GM12878 (cell line): ENCODE data around the gene ARHGEF37. TPM values are rescaled to one million over a fixed set of nuclear protein-coding genes. Genes with fewer than 3 reads are reported as not detected.

Experiments used
- ATF7 ChIP-seq: fragments of 450-650 bp; IDR thresholded peaks from 2 replicates; pipeline ENCODE4 v1.6.1; 2016; ENCODE audit warnings: low read depth, mild to moderate bottlenecking
- BCL11A ChIP-seq: IDR thresholded peaks from 2 replicates; pipeline ENCODE4 v1.6.1; 2011; ENCODE audit warnings: low read depth, low read length
- BMI1 ChIP-seq: fragments of 450-650 bp; IDR thresholded peaks from 2 replicates; pipeline ENCODE4 v1.6.1; 2016; ENCODE audit warnings: mild to moderate bottlenecking, moderate library complexity, borderline replicate concordance
- CHD1 ChIP-seq: IDR thresholded peaks from 2 replicates; pipeline ENCODE4 v1.6.1; 2012; ENCODE audit warnings: low read depth, low read length, improper control_type of control experiment
- CHD2 ChIP-seq: IDR thresholded peaks from 2 replicates; pipeline ENCODE4 v1.6.1; 2011; ENCODE audit warnings: low read depth, low read length, improper control_type of control experiment, borderline replicate concordance
- CHD4 ChIP-seq: fragments of 200-600 bp; sonication (generic); IDR thresholded peaks from 2 replicates; pipeline ENCODE4 v1.6.1; 2016; ENCODE audit warnings: mild to moderate bottlenecking
- EED ChIP-seq: sonication (generic); IDR thresholded peaks from 2 replicates; pipeline ENCODE4 v1.6.1; 2016; ENCODE audit warnings: antibody characterized with exemption, low read depth
- FOS ChIP-seq: IDR thresholded peaks from 3 replicates; pipeline ENCODE4 v1.6.1; 2011; ENCODE audit warnings: borderline replicate concordance; ENCODE audit not compliant: insufficient read length; ENCODE audit errors: extremely low read depth
- MEF2B ChIP-seq: fragments of 450-650 bp; IDR thresholded peaks from 2 replicates; pipeline ENCODE4 v1.6.1; 2018; ENCODE audit warnings: mild to moderate bottlenecking, moderate library complexity; ENCODE audit not compliant: partially characterized antibody, poor library complexity, severe bottlenecking
- MTA2 ChIP-seq: fragments of 450-650 bp; IDR thresholded peaks from 2 replicates; pipeline ENCODE4 v1.6.1; 2016; ENCODE audit warnings: low read depth, mild to moderate bottlenecking, moderate library complexity
- MYC ChIP-seq: IDR thresholded peaks from 2 replicates; pipeline ENCODE4 v1.6.1; 2011; ENCODE audit warnings: mild to moderate bottlenecking, low read length, moderate library complexity, inconsistent platforms; ENCODE audit not compliant: insufficient read depth, insufficient replicate concordance, insufficient read length, severe bottlenecking
- NFIC ChIP-seq: IDR thresholded peaks from 2 replicates; pipeline ENCODE4 v1.6.1; 2012; ENCODE audit warnings: low read depth, mild to moderate bottlenecking, inconsistent platforms, low read length, moderate library complexity
- NR2C2 ChIP-seq: IDR thresholded peaks from 2 replicates; pipeline ENCODE4 v1.6.1; 2011; ENCODE audit warnings: borderline replicate concordance, low read depth; ENCODE audit not compliant: control insufficient read depth, insufficient read length
- NR2F1 ChIP-seq: fragments of 450-650 bp; conservative IDR thresholded peaks from 2 replicates; pipeline ENCODE4 v1.6.1; 2017; ENCODE audit warnings: mild to moderate bottlenecking
- POU2F2 ChIP-seq: IDR thresholded peaks from 3 replicates; pipeline ENCODE4 v1.6.1; 2011; ENCODE audit warnings: low read depth, mild to moderate bottlenecking, low read length, borderline replicate concordance
- RAD51 ChIP-seq: fragments of 450-650 bp; IDR thresholded peaks from 2 replicates; pipeline ENCODE4 v1.6.1; 2016; ENCODE audit warnings: moderate library complexity, mild to moderate bottlenecking, inconsistent platforms
- SIX5 ChIP-seq: IDR thresholded peaks from 2 replicates; pipeline ENCODE4 v1.6.1; 2011; ENCODE audit warnings: mild to moderate bottlenecking, low read depth, low read length, moderate library complexity; ENCODE audit not compliant: severe bottlenecking
- TCF7 ChIP-seq: IDR thresholded peaks from 2 replicates; pipeline ENCODE4 v1.6.1; 2014; ENCODE audit warnings: antibody characterized with exemption, borderline replicate concordance
- polyA plus RNA-seq, 11 experiments: library from polyadenylated mRNA; depleted of rRNA in 4 of 11; unstranded in 6 of 11; stranded (reverse) in 5 of 11; fragments of >200 nt; fragmentation: Nextera tagmentation in 4 of 11; fragmentation: Illumina TruSeq in 1 of 11; extraction: Ambion mirVana in 4 of 11; extraction: Trizol in 1 of 11; gene quantifications; 1 replicate in 1 of 11; 2 replicates in 10 of 11; pipeline versions ENCODE4 v1.2.1 to v1.2.3, GENCODE V29; 2011 to 2016; ENCODE audit warnings: inconsistent platforms in 2 of 11, missing spikeins in 2 of 11, low read depth in 1 of 11
- total RNA-seq, 4 experiments: library from RNA; depleted of rRNA in 3 of 4; stranded (reverse); fragments of >200 nt in 3 of 4; fragmentation: Illumina TruSeq in 1 of 4; extraction: Trizol in 1 of 4; gene quantifications; 2 replicates each; pipeline versions ENCODE4 v1.2.1 to v1.2.3, GENCODE V29; 2013 to 2021
- TF ChIP-seq, protein P1 (sequence below): fragments of 150-350 bp; IDR thresholded peaks from 2 replicates; pipeline ENCODE4 v1.6.1; 2016; ENCODE audit warnings: low read depth, low read length
- TF ChIP-seq, protein P2 (sequence below): fragments of 450-650 bp; IDR thresholded peaks from 2 replicates; pipeline ENCODE4 v1.6.1; 2018; ENCODE audit warnings: borderline replicate concordance, mild to moderate bottlenecking; ENCODE audit not compliant: partially characterized antibody
- TF ChIP-seq, protein P3 (sequence below): fragments of 450-650 bp; IDR thresholded peaks from 2 replicates; pipeline ENCODE4 v1.6.1; 2016; ENCODE audit warnings: mild to moderate bottlenecking
- TF ChIP-seq, protein P4 (sequence below): fragments of 450-650 bp; IDR thresholded peaks from 2 replicates; pipeline ENCODE4 v1.6.1; 2016; ENCODE audit warnings: mild to moderate bottlenecking

Gene ARHGEF37
- total and polyA plus RNA-seq, 10 of the 15 experiments (the other 5 are each of a cell fraction or from before 2014, with no cell fraction given) = 0.16 to 1.1 (median 0.63) TPM

DNA sequence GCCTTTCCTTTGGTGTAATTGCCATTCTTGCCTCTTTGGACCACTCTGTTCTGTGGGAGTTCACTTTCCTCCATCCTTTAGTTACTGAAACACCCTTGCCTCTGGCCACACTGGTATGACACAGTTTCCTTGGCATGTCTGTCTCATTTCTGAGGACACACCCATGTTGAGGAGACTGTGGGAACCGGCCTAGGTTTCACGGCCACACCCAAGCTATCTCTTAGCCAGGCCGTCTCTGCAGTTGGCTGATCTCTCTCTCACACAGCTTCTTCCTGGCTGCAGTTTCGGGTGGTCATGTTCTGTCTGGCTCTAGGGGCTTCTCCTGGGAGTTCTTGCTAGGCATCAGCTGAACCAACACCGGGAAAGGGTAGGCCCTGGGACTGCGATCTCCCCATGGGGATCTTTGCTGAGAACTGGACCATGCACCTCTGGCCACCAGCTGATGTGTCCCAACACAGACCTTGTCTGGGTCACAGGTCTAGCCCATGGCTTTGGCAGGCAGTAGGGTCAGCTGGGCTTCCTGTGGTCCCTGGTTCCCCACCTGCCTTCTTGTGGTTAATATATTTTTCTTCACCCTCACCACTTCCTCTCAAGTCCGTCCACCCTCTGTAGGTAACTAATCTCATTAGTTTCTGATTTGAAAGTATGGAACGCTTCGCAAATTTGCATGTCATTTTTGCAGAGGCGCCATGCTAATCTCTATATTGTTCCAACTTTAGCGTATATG, 24.9 kb downstream of the ARHGEF37 start (continued):
- TF ChIP-seq, protein P1, sequence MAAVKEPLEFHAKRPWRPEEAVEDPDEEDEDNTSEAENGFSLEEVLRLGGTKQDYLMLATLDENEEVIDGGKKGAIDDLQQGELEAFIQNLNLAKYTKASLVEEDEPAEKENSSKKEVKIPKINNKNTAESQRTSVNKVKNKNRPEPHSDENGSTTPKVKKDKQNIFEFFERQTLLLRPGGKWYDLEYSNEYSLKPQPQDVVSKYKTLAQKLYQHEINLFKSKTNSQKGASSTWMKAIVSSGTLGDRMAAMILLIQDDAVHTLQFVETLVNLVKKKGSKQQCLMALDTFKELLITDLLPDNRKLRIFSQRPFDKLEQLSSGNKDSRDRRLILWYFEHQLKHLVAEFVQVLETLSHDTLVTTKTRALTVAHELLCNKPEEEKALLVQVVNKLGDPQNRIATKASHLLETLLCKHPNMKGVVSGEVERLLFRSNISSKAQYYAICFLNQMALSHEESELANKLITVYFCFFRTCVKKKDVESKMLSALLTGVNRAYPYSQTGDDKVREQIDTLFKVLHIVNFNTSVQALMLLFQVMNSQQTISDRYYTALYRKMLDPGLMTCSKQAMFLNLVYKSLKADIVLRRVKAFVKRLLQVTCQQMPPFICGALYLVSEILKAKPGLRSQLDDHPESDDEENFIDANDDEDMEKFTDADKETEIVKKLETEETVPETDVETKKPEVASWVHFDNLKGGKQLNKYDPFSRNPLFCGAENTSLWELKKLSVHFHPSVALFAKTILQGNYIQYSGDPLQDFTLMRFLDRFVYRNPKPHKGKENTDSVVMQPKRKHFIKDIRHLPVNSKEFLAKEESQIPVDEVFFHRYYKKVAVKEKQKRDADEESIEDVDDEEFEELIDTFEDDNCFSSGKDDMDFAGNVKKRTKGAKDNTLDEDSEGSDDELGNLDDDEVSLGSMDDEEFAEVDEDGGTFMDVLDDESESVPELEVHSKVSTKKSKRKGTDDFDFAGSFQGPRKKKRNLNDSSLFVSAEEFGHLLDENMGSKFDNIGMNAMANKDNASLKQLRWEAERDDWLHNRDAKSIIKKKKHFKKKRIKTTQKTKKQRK = no peak
- TF ChIP-seq, protein P2, sequence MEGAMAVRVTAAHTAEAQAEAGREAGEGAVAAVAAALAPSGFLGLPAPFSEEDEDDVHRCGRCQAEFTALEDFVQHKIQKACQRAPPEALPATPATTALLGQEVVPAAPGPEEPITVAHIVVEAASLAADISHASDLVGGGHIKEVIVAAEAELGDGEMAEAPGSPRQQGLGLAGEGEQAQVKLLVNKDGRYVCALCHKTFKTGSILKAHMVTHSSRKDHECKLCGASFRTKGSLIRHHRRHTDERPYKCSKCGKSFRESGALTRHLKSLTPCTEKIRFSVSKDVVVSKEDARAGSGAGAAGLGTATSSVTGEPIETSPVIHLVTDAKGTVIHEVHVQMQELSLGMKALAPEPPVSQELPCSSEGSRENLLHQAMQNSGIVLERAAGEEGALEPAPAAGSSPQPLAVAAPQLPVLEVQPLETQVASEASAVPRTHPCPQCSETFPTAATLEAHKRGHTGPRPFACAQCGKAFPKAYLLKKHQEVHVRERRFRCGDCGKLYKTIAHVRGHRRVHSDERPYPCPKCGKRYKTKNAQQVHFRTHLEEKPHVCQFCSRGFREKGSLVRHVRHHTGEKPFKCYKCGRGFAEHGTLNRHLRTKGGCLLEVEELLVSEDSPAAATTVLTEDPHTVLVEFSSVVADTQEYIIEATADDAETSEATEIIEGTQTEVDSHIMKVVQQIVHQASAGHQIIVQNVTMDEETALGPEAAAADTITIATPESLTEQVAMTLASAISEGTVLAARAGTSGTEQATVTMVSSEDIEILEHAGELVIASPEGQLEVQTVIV = no peak
- TF ChIP-seq SIX5 (no peak), EED (peak; percentile 42; the same call in 1 of the 2 replicates), RAD51 (peak; percentile 51; the same call in 1 of the 2 replicates), BCL11A (no peak; the same call in 1 of the 2 replicates), BMI1 (no peak), ATF7 (peak; percentile 51), TCF7 (no peak), CHD1 (no peak), FOS (no peak), NR2F1 (peak; percentile 92), MTA2 (peak; percentile 93), CHD2 (no peak), CHD4 (no peak), MEF2B (peak; percentile 73), NR2C2 (no peak), POU2F2 (peak; percentile 70; the same call in 1 of the 3 replicates), MYC (no peak), NFIC (peak; percentile 66; the same call in 1 of the 2 replicates)
- TF ChIP-seq, protein P3, sequence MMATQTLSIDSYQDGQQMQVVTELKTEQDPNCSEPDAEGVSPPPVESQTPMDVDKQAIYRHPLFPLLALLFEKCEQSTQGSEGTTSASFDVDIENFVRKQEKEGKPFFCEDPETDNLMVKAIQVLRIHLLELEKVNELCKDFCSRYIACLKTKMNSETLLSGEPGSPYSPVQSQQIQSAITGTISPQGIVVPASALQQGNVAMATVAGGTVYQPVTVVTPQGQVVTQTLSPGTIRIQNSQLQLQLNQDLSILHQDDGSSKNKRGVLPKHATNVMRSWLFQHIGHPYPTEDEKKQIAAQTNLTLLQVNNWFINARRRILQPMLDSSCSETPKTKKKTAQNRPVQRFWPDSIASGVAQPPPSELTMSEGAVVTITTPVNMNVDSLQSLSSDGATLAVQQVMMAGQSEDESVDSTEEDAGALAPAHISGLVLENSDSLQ = peak; percentile 23; the same call in 1 of the 2 replicates
- TF ChIP-seq, protein P4, sequence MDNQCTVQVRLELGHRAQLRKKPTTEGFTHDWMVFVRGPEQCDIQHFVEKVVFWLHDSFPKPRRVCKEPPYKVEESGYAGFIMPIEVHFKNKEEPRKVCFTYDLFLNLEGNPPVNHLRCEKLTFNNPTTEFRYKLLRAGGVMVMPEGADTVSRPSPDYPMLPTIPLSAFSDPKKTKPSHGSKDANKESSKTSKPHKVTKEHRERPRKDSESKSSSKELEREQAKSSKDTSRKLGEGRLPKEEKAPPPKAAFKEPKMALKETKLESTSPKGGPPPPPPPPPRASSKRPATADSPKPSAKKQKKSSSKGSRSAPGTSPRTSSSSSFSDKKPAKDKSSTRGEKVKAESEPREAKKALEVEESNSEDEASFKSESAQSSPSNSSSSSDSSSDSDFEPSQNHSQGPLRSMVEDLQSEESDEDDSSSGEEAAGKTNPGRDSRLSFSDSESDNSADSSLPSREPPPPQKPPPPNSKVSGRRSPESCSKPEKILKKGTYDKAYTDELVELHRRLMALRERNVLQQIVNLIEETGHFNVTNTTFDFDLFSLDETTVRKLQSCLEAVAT = peak; percentile 85
